Mesendoderm (in vitro differentiated cells): ENCODE data around the gene U2AF1L4.
A peak's percentile ranks its signal among the peaks of the same experiment; 100 is the strongest.

Experiments
- DNase-seq: peaks from one replicate; pipeline ENCODE4 v3.0.0; 2013
- H2AK5ac ChIP-seq: 2 replicates; pipeline ENCODE4 v1.6.1; 2013; ENCODE audit warnings: low read length, inconsistent platforms
- H2BK120ac ChIP-seq: 2 replicates; pipeline ENCODE4 v1.6.1; 2013; ENCODE audit warnings: low read depth, mild to moderate bottlenecking, low read length, moderate library complexity, mixed read lengths
- H2BK15ac ChIP-seq: replicated peaks from 2 replicates; pipeline ENCODE4 v1.6.1; 2013; ENCODE audit warnings: low read depth, mild to moderate bottlenecking, moderate library complexity
- H2BK5ac ChIP-seq: 2 replicates; pipeline ENCODE4 v1.6.1; 2013; ENCODE audit warnings: low read length, inconsistent platforms
- H3K18ac ChIP-seq: 2 replicates; pipeline ENCODE4 v1.6.1; 2013; ENCODE audit warnings: mild to moderate bottlenecking, low read length, mixed read lengths
- H3K23ac ChIP-seq: one replicate; pipeline ENCODE4 v1.6.1; 2013; ENCODE audit warnings: low read length
- H3K27ac ChIP-seq: 2 replicates; pipeline ENCODE4 v1.5.1; 2013; ENCODE audit warnings: low read depth, mild to moderate bottlenecking, inconsistent platforms, low read length, moderate library complexity
- H3K27me3 ChIP-seq: 2 replicates; pipeline ENCODE4 v1.6.1; 2013; ENCODE audit warnings: low read length, control low read depth, mild to moderate bottlenecking, inconsistent platforms; ENCODE audit not compliant: insufficient read depth, poor library complexity
- H3K36me3 ChIP-seq: 2 replicates; pipeline ENCODE4 v1.6.1; 2013; ENCODE audit warnings: low read length, inconsistent platforms; ENCODE audit not compliant: control insufficient read depth, insufficient read depth
- H3K4ac ChIP-seq: one replicate; pipeline ENCODE4 v1.6.1; 2013; ENCODE audit warnings: low read depth, mild to moderate bottlenecking, low read length, moderate library complexity
- H3K4me1 ChIP-seq: 2 replicates; pipeline ENCODE4 v1.6.1; 2013; ENCODE audit warnings: low read depth, low read length, inconsistent platforms; ENCODE audit not compliant: control insufficient read depth
- H3K4me2 ChIP-seq: 2 replicates; pipeline ENCODE4 v1.6.1; 2013; ENCODE audit warnings: low read length
- H3K4me3 ChIP-seq: 2 replicates; pipeline ENCODE4 v1.5.1; 2013; ENCODE audit warnings: mild to moderate bottlenecking, low read length
- H3K56ac ChIP-seq: one replicate; pipeline ENCODE4 v1.6.1; 2013; ENCODE audit warnings: low read length
- H3K79me1 ChIP-seq: 2 replicates; pipeline ENCODE4 v1.6.1; 2013; ENCODE audit warnings: low read length, inconsistent platforms
- H3K79me2 ChIP-seq: 2 replicates; pipeline ENCODE4 v1.6.1; 2013; ENCODE audit warnings: mild to moderate bottlenecking, low read length; ENCODE audit not compliant: control insufficient read depth, insufficient read depth
- H3K9ac ChIP-seq: 2 replicates; pipeline ENCODE4 v1.6.1; 2013; ENCODE audit warnings: low read length, inconsistent platforms
- H4K5ac ChIP-seq: one replicate; pipeline ENCODE4 v1.6.1; 2013; ENCODE audit warnings: low read length
- H4K8ac ChIP-seq: one replicate; pipeline ENCODE4 v1.6.1; 2013; ENCODE audit warnings: low read depth, mild to moderate bottlenecking, control low read depth, low read length, moderate library complexity
- WGBS: extraction: QIAGEN DNeasy Blood & Tissue Kit; methylation state at CpG from one replicate; pipeline ENCODE4 v1.1.7; 2013; ENCODE audit warnings: low lambda C conversion rate, missing lambda C conversion rate; ENCODE audit not compliant: insufficient coverage; ENCODE audit errors: extremely low coverage; 5-methylcytosine and 5-hydroxymethylcytosine counted together

U2AF1L4 gene

GRCh38 chr19:35718345-35719041 is 26.7 kb downstream of the U2AF1L4 start:
- peak; percentile 28 for DNase-seq
- Histone ChIP-seq H3K9ac (peak overlapping the region; percentile 95), H3K27me3 (no peaks in the 10 kb centered on the region), H3K4me2 (peak overlapping the region; percentile 99), H3K56ac (peak overlapping the region; percentile 97), H2BK5ac (no peak overlapping the region), H3K4ac (peak overlapping the region; percentile 79), H3K79me1 (peaks cover 13% of the 10 kb centered on the region), H3K27ac (no peak overlapping the region), H4K8ac (no peak overlapping the region), H3K36me3 (peaks cover 11% of the 10 kb centered on the region), H3K79me2 (peaks cover 13% of the 10 kb centered on the region), H2BK15ac (no peak overlapping the region), H2BK120ac (no peak overlapping the region), H4K5ac (no peak overlapping the region), H3K4me1 (peaks cover 5% of the 10 kb centered on the region), H2AK5ac (no peak overlapping the region), H3K4me3 (peak overlapping the region; percentile 90), H3K18ac (peak overlapping the region; percentile 77), H3K23ac (no peak overlapping the region)
- no CpG with 5 or more reads among the region's 42 CpGs for WGBS

DNA sequence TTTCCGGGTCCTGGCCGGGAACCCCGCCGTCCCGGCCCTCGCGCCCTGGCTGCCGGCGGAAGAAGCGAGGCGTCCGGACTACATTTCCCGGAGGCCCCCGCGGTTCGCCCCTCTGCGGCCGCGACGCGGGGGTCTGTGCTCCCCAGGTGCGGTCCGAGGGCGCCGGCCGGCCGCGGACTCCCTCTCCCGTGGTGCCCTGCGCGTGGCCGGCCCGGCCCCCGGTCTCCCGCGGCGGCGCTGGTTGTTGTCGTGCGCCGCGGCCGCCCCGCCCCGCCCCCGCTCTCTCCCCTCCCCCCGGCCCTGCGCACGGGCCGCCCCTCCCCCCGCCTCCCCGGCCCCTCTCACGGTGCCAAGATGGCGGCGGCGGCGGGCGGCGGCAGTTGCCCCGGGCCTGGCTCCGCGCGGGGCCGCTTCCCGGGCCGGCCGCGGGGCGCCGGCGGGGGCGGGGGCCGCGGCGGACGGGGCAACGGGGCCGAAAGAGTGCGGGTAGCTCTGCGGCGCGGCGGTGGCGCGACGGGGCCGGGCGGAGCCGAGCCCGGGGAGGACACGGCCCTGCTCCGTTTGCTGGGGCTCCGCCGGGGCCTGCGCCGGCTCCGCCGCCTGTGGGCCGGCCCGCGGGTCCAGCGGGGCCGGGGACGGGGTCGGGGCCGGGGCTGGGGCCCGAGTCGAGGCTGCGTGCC is 27.4 kb downstream of the U2AF1L4 start, which contains the start of gene KMT2B:
Gene KMT2B (plus strand): TSS at position 339 of the 680 bp plus-strand sequence. CDS start 16 bp downstream, at position 355.
- Histone ChIP-seq H2BK5ac (peak within 1 kb of the TSS; percentile 45), H3K4me3 (peak within 1 kb of the TSS; percentile 90), H4K8ac (no peak within 1 kb of the TSS), H3K4me1 (peaks cover 5% of the 10 kb centered on the region), H3K4ac (peak within 1 kb of the TSS; percentile 79), H3K9ac (peak within 1 kb of the TSS; percentile 95), H4K5ac (no peak within 1 kb of the TSS), H3K4me2 (peak within 1 kb of the TSS; percentile 99), H2BK15ac (no peak within 1 kb of the TSS), H3K79me2 (peaks cover 13% of the 10 kb centered on the region), H2BK120ac (no peak within 1 kb of the TSS), H2AK5ac (no peak within 1 kb of the TSS), H3K27ac (peak within 1 kb of the TSS; percentile 90), H3K18ac (peak within 1 kb of the TSS; percentile 77), H3K56ac (peak within 1 kb of the TSS; percentile 98), H3K79me1 (peaks cover 13% of the 10 kb centered on the region), H3K36me3 (peaks cover 6% of the 10 kb centered on the region), H3K27me3 (no peaks in the 10 kb centered on the region), H3K23ac (peak within 1 kb of the TSS; percentile 7)
- no CpG with 5 or more reads among the region's 109 CpGs for WGBS
- no peak for DNase-seq

GRCh38 chr19:35716801-35717664 is 28.2 kb downstream of the U2AF1L4 start:
- peak overlapping the region; percentile 15 for H3K4me3 ChIP-seq
- no CpG with 5 or more reads among the region's 77 CpGs for WGBS
- H3K27me3 ChIP-seq, result no peaks in the 10 kb centered on the region
- H3K9ac ChIP-seq, result peak overlapping the region; percentile 66
- no peak overlapping the region for H2AK5ac ChIP-seq
- peaks cover 3% of the 10 kb centered on the region for H3K36me3 ChIP-seq
- peak overlapping the region; percentile 45 for H2BK5ac ChIP-seq
- H3K79me2 ChIP-seq, result peaks cover 13% of the 10 kb centered on the region
- H3K56ac ChIP-seq, result peak overlapping the region; percentile 98
- peak overlapping the region; percentile 90 for H3K27ac ChIP-seq
- DNase-seq, result peak; percentile 98
- H2BK120ac ChIP-seq, result no peak overlapping the region
- H3K4ac ChIP-seq, result no peak overlapping the region
- no peak overlapping the region for H4K5ac ChIP-seq
- peaks cover 5% of the 10 kb centered on the region for H3K4me1 ChIP-seq
- H3K18ac ChIP-seq, result peak overlapping the region; percentile 7
- H3K23ac ChIP-seq, result peak overlapping the region; percentile 7
- H3K4me2 ChIP-seq, result peak overlapping the region; percentile 99
- peaks cover 13% of the 10 kb centered on the region for H3K79me1 ChIP-seq
- no peak overlapping the region for H4K8ac ChIP-seq
- no peak overlapping the region for H2BK15ac ChIP-seq

GRCh38 chr19:35715981-35716800 is 29.0 kb downstream of the U2AF1L4 start:
- H2BK15ac ChIP-seq, result no peak overlapping the region
- H3K79me2 ChIP-seq, result peaks cover 13% of the 10 kb centered on the region
- WGBS, result no CpG with 5 or more reads among the region's 52 CpGs
- peak overlapping the region; percentile 90 for H3K27ac ChIP-seq
- H3K4me2 ChIP-seq, result peak overlapping the region; percentile 99
- no peak overlapping the region for H4K8ac ChIP-seq
- no peak overlapping the region for H4K5ac ChIP-seq
- H3K27me3 ChIP-seq, result no peaks in the 10 kb centered on the region
- H3K4me3 ChIP-seq, result peak overlapping the region; percentile 15
- no peak overlapping the region for H2BK5ac ChIP-seq
- H3K4me1 ChIP-seq, result peaks cover 5% of the 10 kb centered on the region
- H3K4ac ChIP-seq, result no peak overlapping the region
- peak overlapping the region; percentile 98 for H3K56ac ChIP-seq
- no peaks in the 10 kb centered on the region for H3K36me3 ChIP-seq
- H3K79me1 ChIP-seq, result peaks cover 12% of the 10 kb centered on the region
- H2BK120ac ChIP-seq, result no peak overlapping the region
- H3K9ac ChIP-seq, result peak overlapping the region; percentile 66
- no peak for DNase-seq
- H3K18ac ChIP-seq, result no peak overlapping the region
- H3K23ac ChIP-seq, result peak overlapping the region; percentile 66
- H2AK5ac ChIP-seq, result no peak overlapping the region

DNA sequence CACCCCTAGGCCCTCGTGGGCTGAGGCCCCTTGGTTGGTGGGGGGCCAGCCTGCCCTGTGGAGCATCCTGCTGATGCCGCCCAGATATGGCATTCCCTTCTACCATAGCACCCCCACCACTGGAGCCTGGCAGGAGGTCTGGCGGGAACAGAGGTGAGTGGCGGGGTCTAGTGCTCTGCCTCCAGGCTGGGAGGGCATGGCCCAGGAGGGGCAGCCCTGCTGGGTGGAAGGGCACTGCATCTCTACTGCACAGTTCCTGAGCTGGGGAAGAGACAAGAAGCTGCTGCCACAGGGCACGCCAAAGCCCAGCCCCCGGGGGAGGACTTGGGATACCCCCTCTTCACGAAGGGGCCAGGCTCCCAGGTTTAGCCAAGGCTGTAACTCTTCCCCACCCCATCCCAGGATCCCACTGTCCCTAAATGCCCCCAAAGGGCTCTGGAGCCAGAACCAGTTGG is 29.8 kb downstream of the U2AF1L4 start:
- Histone ChIP-seq H3K4ac (no peak overlapping the region), H3K9ac (no peak overlapping the region), H3K79me2 (peaks cover 13% of the 10 kb centered on the region), H3K79me1 (peaks cover 12% of the 10 kb centered on the region), H3K27me3 (no peaks in the 10 kb centered on the region), H4K8ac (no peak overlapping the region), H2AK5ac (no peak overlapping the region), H2BK5ac (no peak overlapping the region), H3K36me3 (no peaks in the 10 kb centered on the region), H3K4me2 (no peak overlapping the region), H2BK15ac (no peak overlapping the region), H4K5ac (no peak overlapping the region), H3K23ac (no peak overlapping the region), H3K4me3 (no peak overlapping the region), H3K4me1 (peaks cover 5% of the 10 kb centered on the region), H3K18ac (no peak overlapping the region), H3K27ac (no peak overlapping the region), H3K56ac (peak overlapping the region; percentile 98), H2BK120ac (no peak overlapping the region)
- WGBS, result no CpG with 5 or more reads among the region's 7 CpGs
- no peak for DNase-seq
